ENCODE data around the gene MARK2.

- TF ChIP-seq CTCF (optimal IDR thresholded peaks at IDR 0.05 in 1 of 3, IDR thresholded peaks at IDR 0.05 in 1 of 3, conservative IDR thresholded peaks at IDR 0.05 in 1 of 3; ENCODE audit: extremely low read depth in 1 of 3, insufficient read depth in 2 of 3, low read length in 3 of 3) (no peak), EZH2 (IDR thresholded peaks at IDR 0.05; ENCODE audit: low read length) (no peak)
Measured at GRCh38 chr11:63800921-63801320, 38.0 kb upstream of the MARK2 start.

All from keratinocyte (primary cell).